Lower lobe of right lung (tissue), 2 donors: Measurements from ENCODE around the gene WSCD2. TPM values are rescaled to one million over a fixed set of nuclear protein-coding genes. Genes with fewer than 3 reads are reported as not detected.
A peak's percentile ranks its signal among the peaks of the same experiment; 100 is the strongest.

Experiments
- ATAC-seq, 2 donors: fragments of 200-7000 bp; cut with Tn5 transposase; one replicate each; pipeline ENCODE4 v1.9.1; 2020 to 2022; ENCODE audit warnings: mild to moderate bottlenecking in 2 of 2, moderate library complexity in 2 of 2
- DNase-seq: peaks from one replicate; pipeline ENCODE4 v3.0.0-alpha.2; 2020
- H3K27ac ChIP-seq: fragments of 200-600 bp; one replicate; pipeline ENCODE4 v1.8.0; 2022
- H3K27me3 ChIP-seq: fragments of 200-600 bp; one replicate; pipeline ENCODE4 v1.8.0; 2022; ENCODE audit warnings: low read depth
- H3K36me3 ChIP-seq: fragments of 200-600 bp; one replicate; pipeline ENCODE4 v1.8.0; 2022; ENCODE audit warnings: mild to moderate bottlenecking
- H3K4me1 ChIP-seq: fragments of 200-600 bp; one replicate; pipeline ENCODE4 v1.8.0; 2022
- H3K4me3 ChIP-seq: fragments of 200-600 bp; one replicate; pipeline ENCODE4 v1.8.0; 2022; ENCODE audit warnings: mild to moderate bottlenecking
- H3K9me3 ChIP-seq: fragments of 200-600 bp; one replicate; pipeline ENCODE4 v1.8.0; 2022
- CTCF ChIP-seq: fragments of 200-600 bp; IDR thresholded peaks from one replicate; pipeline ENCODE4 v1.8.0; 2022; ENCODE audit warnings: antibody characterized with exemption, mild to moderate bottlenecking
- intact Hi-C: fragments of 100-400 bp; cut with DNase I; formaldehyde crosslinking; loops from one replicate; pipeline ENCODE4 v1.11.0; 2022
- total RNA-seq: library from RNA; stranded (reverse); fragmentation: NEBNext Ultra II Directional; extraction: Animal tissue kit (Norgen Biotek cat#: 25700); gene quantifications from one replicate; pipeline ENCODE4 v1.2.1, GENCODE V29; 2021
- donor health status: DM: no; HTN: yes; CAD: no; lungs with severe emphysema.

Gene WSCD2
- total RNA-seq, 1 donor from 2014 or later, result 0.89 TPM

GRCh38 chr12:108282676-108283075 is 153.6 kb downstream of the WSCD2 start:
- DNase-seq (no peak), ATAC-seq (no peak)
- Histone ChIP-seq H3K4me1 (peaks cover 16% of the 10 kb centered on the region), H3K9me3 (no peaks in the 10 kb centered on the region), H3K4me3 (no peak overlapping the region), H3K27ac (no peak overlapping the region), H3K27me3 (no peaks in the 10 kb centered on the region), H3K36me3 (no peaks in the 10 kb centered on the region)
- no peak for TF ChIP-seq CTCF
- intact Hi-C loops, result no loop called here

- Histone ChIP-seq H3K36me3 (no peaks in the 10 kb centered on the region), H3K4me1 (peaks cover 25% of the 10 kb centered on the region), H3K27me3 (no peaks in the 10 kb centered on the region), H3K9me3 (no peaks in the 10 kb centered on the region), H3K4me3 (no peak overlapping the region), H3K27ac (no peak overlapping the region)
- intact Hi-C loops, result no loop called here
- DNase-seq, result no peak
- no peak for TF ChIP-seq CTCF
- ATAC-seq, result no peak
These were observed 155.1 kb downstream of the WSCD2 start for GRCh38 chr12:108284163-108284562.

- H3K4me1 ChIP-seq, result peaks cover 26% of the 10 kb centered on the region
- no peaks in the 10 kb centered on the region for H3K9me3 ChIP-seq
- intact Hi-C loops, result no loop called here
- no peak for ATAC-seq
- H3K4me3 ChIP-seq, result no peak overlapping the region
- no peaks in the 10 kb centered on the region for H3K27me3 ChIP-seq
- no peaks in the 10 kb centered on the region for H3K36me3 ChIP-seq
- no peak for DNase-seq
- no peak for TF ChIP-seq CTCF
- H3K27ac ChIP-seq, result no peak overlapping the region
These were observed 155.9 kb downstream of the WSCD2 start for GRCh38 chr12:108285016-108285415.

GRCh38 chr12:108287227-108287626 is 158.1 kb downstream of the WSCD2 start:
- no peak overlapping the region for H3K27ac ChIP-seq
- DNase-seq, result no peak
- H3K4me1 ChIP-seq, result peaks cover 33% of the 10 kb centered on the region
- no peaks in the 10 kb centered on the region for H3K27me3 ChIP-seq
- TF ChIP-seq CTCF, result no peak
- H3K36me3 ChIP-seq, result peaks cover 10% of the 10 kb centered on the region
- H3K9me3 ChIP-seq, result no peaks in the 10 kb centered on the region
- intact Hi-C loops, result no loop called here
- no peak overlapping the region for H3K4me3 ChIP-seq
- no peak for ATAC-seq

- Histone ChIP-seq H3K27ac (peak overlapping the region; percentile 72), H3K36me3 (peaks cover 10% of the 10 kb centered on the region), H3K4me3 (no peak overlapping the region), H3K4me1 (peaks cover 19% of the 10 kb centered on the region), H3K9me3 (no peaks in the 10 kb centered on the region), H3K27me3 (no peaks in the 10 kb centered on the region)
- intact Hi-C loops, result no loop called here
- ATAC-seq (peak; percentile 51 to 69), DNase-seq (no peak)
- no peak for TF ChIP-seq CTCF
These were observed 160.5 kb downstream of the WSCD2 start for GRCh38 chr12:108289350-108290161.
